HepG2 (cell line): Measurements from ENCODE around the gene SNHG17. TPM values are rescaled to one million over a fixed set of nuclear protein-coding genes. Genes with fewer than 3 reads are reported as not detected.

Experiments used
- BORCS8-MEF2B ChIP-seq: sonication (generic); formaldehyde crosslinking; IDR thresholded peaks from 2 replicates; pipeline ENCODE4 v1.8.0; 2022; ENCODE audit warnings: mild to moderate bottlenecking, missing genetic modification reagents
- FOXP1 ChIP-seq, 2 experiments: fragments of 450-650 bp in 1 of 2; IDR thresholded peaks; 2 replicates each; pipeline ENCODE4 v1.6.1; 2017 to 2018; ENCODE audit warnings: antibody characterized with exemption in 1 of 2
- GTF2F1 ChIP-seq: fragments of 150-350 bp; IDR thresholded peaks from 2 replicates; pipeline ENCODE4 v1.6.1; 2014; ENCODE audit warnings: low read length
- IRX3 ChIP-seq: sonication (generic); formaldehyde crosslinking; IDR thresholded peaks from 2 replicates; pipeline ENCODE4 v1.8.1; 2023; ENCODE audit warnings: mild to moderate bottlenecking, low read depth, missing genetic modification reagents, borderline replicate concordance
- KMT2B ChIP-seq: IDR thresholded peaks from 2 replicates; pipeline ENCODE4 v1.6.1; 2016; ENCODE audit warnings: missing genetic modification reagents, missing compliant biosample characterization
- MAF1 ChIP-seq: sonication (generic); formaldehyde crosslinking; IDR thresholded peaks from 2 replicates; pipeline ENCODE4 v1.5.0; 2020; ENCODE audit warnings: missing genetic modification reagents, borderline replicate concordance
- SMYD3 ChIP-seq: sonication (generic); formaldehyde crosslinking; IDR thresholded peaks from 2 replicates; pipeline ENCODE4 v1.8.1; 2023; ENCODE audit warnings: mild to moderate bottlenecking, missing genetic modification reagents
- ZBED4 ChIP-seq: sonication (generic); formaldehyde crosslinking; IDR thresholded peaks from 2 replicates; pipeline ENCODE4 v1.4.0; 2020; ENCODE audit warnings: missing genetic modification reagents, borderline replicate concordance
- ZFP36L2 ChIP-seq: sonication (generic); formaldehyde crosslinking; IDR thresholded peaks from 2 replicates; pipeline ENCODE4 v1.4.0; 2020; ENCODE audit warnings: missing genetic modification reagents
- ZNF235 ChIP-seq: sonication (generic); formaldehyde crosslinking; IDR thresholded peaks from 2 replicates; pipeline ENCODE4 v1.8.1; 2023; ENCODE audit warnings: mild to moderate bottlenecking, missing genetic modification reagents, borderline replicate concordance
- ZNF251 ChIP-seq: sonication (generic); formaldehyde crosslinking; IDR thresholded peaks from 2 replicates; pipeline ENCODE4 v1.9.0; 2021; ENCODE audit warnings: mild to moderate bottlenecking, missing genetic modification reagents
- ZNF318 ChIP-seq: sonication (generic); formaldehyde crosslinking; IDR thresholded peaks from 2 replicates; pipeline ENCODE4 v1.4.0; 2020; ENCODE audit warnings: mild to moderate bottlenecking, missing genetic modification reagents
- ZNF776 ChIP-seq: sonication (generic); formaldehyde crosslinking; IDR thresholded peaks from 2 replicates; pipeline ENCODE4 v1.4.0; 2020; ENCODE audit warnings: mild to moderate bottlenecking, missing genetic modification reagents
- ZSCAN29 ChIP-seq: sonication (generic); formaldehyde crosslinking; conservative IDR thresholded peaks from 2 replicates; pipeline ENCODE4 v1.4.0; 2020; ENCODE audit warnings: mild to moderate bottlenecking, missing genetic modification reagents
- polyA plus RNA-seq, 8 experiments: library from polyadenylated mRNA; depleted of rRNA in 3 of 8; stranded (reverse) in 7 of 8; unstranded in 1 of 8; fragments of >200 nt; fragmentation: Illumina TruSeq in 4 of 8; extraction: Trizol in 4 of 8; gene quantifications; 2 replicates each; pipeline versions ENCODE4 v1.2.1 to v1.2.3, GENCODE V29; 2011 to 2016; ENCODE audit warnings: low read depth in 4 of 8, missing spikeins in 1 of 8, mixed read lengths in 1 of 8; ENCODE audit not compliant: insufficient read depth in 1 of 8
- total RNA-seq, 5 experiments: library from RNA; depleted of rRNA; stranded (reverse); fragments of >200 nt; fragmentation: Illumina TruSeq; extraction: Trizol; gene quantifications; 2 replicates each; pipeline ENCODE4 v1.2.3, GENCODE V29; 2016; ENCODE audit warnings: low read depth in 1 of 5
- TF ChIP-seq, protein P1 (sequence below): fragments of 450-650 bp; IDR thresholded peaks from 2 replicates; pipeline ENCODE4 v1.6.1; 2017

Gene SNHG17
- total and polyA plus RNA-seq, 2 of the 13 experiments (the other 11 are each of a cell fraction or from before 2014, with no cell fraction given): 26.2 to 41.2 TPM

- TF ChIP-seq ZNF318 (no peak; the same call in 1 of the 2 replicates), GTF2F1 (no peak), IRX3 (no peak), ZFP36L2 (CRISPR knock-in tag) (peak; percentile 89; the same call in 1 of the 2 replicates), FOXP1 (IDR thresholded peaks at IDR 0.05) (no peak), FOXP1 (CRISPR knock-in tag; IDR thresholded peaks at IDR 0.05) (peak; percentile 49), ZNF776 (CRISPR knock-in tag) (no peak; the same call in 1 of the 2 replicates), ZSCAN29 (CRISPR knock-in tag) (no peak; the same call in 1 of the 2 replicates), MAF1 (CRISPR knock-in tag) (peak; percentile 91; the same call in 1 of the 2 replicates), ZBED4 (CRISPR knock-in tag) (0 out of 2 replicates have a peak, but pooled peaks have one; percentile 56), ZNF251 (CRISPR knock-in tag) (no peak), SMYD3 (no peak), KMT2B (peak; percentile 94), ZNF235 (CRISPR knock-in tag) (no peak), BORCS8-MEF2B (peak; percentile 43; the same call in 1 of the 2 replicates)
- TF ChIP-seq, protein P1, sequence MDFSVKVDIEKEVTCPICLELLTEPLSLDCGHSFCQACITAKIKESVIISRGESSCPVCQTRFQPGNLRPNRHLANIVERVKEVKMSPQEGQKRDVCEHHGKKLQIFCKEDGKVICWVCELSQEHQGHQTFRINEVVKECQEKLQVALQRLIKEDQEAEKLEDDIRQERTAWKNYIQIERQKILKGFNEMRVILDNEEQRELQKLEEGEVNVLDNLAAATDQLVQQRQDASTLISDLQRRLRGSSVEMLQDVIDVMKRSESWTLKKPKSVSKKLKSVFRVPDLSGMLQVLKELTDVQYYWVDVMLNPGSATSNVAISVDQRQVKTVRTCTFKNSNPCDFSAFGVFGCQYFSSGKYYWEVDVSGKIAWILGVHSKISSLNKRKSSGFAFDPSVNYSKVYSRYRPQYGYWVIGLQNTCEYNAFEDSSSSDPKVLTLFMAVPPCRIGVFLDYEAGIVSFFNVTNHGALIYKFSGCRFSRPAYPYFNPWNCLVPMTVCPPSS: no peak
Observed at GRCh38 chr20:38472513-38473366, 37.6 kb upstream of the SNHG17 start, which contains the start of gene RALGAPB (continued).
